HepG2 (cell line): ENCODE results near the gene RASL10A.

Source experiments
- ARHGAP35 ChIP-seq: sonication (generic); formaldehyde crosslinking; IDR thresholded peaks from 2 replicates; pipeline ENCODE4 v1.9.0; 2022; ENCODE audit warnings: mild to moderate bottlenecking, inconsistent platforms, moderate library complexity, missing genetic modification reagents, borderline replicate concordance
- ATF3 ChIP-seq: sonication (generic); formaldehyde crosslinking; IDR thresholded peaks from 2 replicates; pipeline ENCODE4 v1.4.0; 2020; ENCODE audit warnings: missing genetic modification reagents
- CHD2 ChIP-seq: IDR thresholded peaks from 2 replicates; pipeline ENCODE4 v1.6.1; 2011; ENCODE audit warnings: low read depth, low read length, improper control_type of control experiment
- CTCF ChIP-seq: sonication (generic); formaldehyde crosslinking; IDR thresholded peaks from 2 replicates; pipeline ENCODE4 v1.5.0; 2020; ENCODE audit warnings: mild to moderate bottlenecking, missing genetic modification reagents, moderate library complexity
- ETV6 ChIP-seq: sonication (generic); formaldehyde crosslinking; conservative IDR thresholded peaks from 2 replicates; pipeline ENCODE4 v1.4.0; 2020; ENCODE audit warnings: missing genetic modification reagents
- FOSL2 ChIP-seq: sonication (generic); formaldehyde crosslinking; IDR thresholded peaks from 2 replicates; pipeline ENCODE4 v1.4.0; 2020; ENCODE audit warnings: missing genetic modification reagents
- JUNB ChIP-seq: sonication (generic); formaldehyde crosslinking; IDR thresholded peaks from 2 replicates; pipeline ENCODE4 v1.8.0; 2022; ENCODE audit warnings: missing genetic modification reagents, mild to moderate bottlenecking, borderline replicate concordance
- PATZ1 ChIP-seq: sonication (generic); formaldehyde crosslinking; IDR thresholded peaks from 2 replicates; pipeline ENCODE4 v1.4.0; 2020; ENCODE audit warnings: missing genetic modification reagents
- RFX3 ChIP-seq: IDR thresholded peaks from 2 replicates; pipeline ENCODE4 v1.6.1; 2016; ENCODE audit warnings: missing biosample characterization, missing genetic modification reagents
- USF2 ChIP-seq, 2 experiments: sonication (generic) in 1 of 2; formaldehyde crosslinking in 1 of 2; IDR thresholded peaks; 2 replicates each; pipeline versions ENCODE4 v1.5.1 to v1.6.1; 2011 to 2020; ENCODE audit warnings: borderline replicate concordance in 1 of 2, low read depth in 1 of 2, low read length in 1 of 2, mild to moderate bottlenecking in 1 of 2, missing genetic modification reagents in 1 of 2, moderate library complexity in 1 of 2
- ZBED4 ChIP-seq: sonication (generic); formaldehyde crosslinking; IDR thresholded peaks from 2 replicates; pipeline ENCODE4 v1.4.0; 2020; ENCODE audit warnings: missing genetic modification reagents, borderline replicate concordance
- ZFAT ChIP-seq: sonication (generic); formaldehyde crosslinking; conservative IDR thresholded peaks from 2 replicates; pipeline ENCODE4 v1.8.1; 2023; ENCODE audit warnings: missing genetic modification reagents, inconsistent platforms
- ZNF136 ChIP-seq: sonication (generic); formaldehyde crosslinking; IDR thresholded peaks from 2 replicates; pipeline ENCODE4 v1.8.1; 2022; ENCODE audit warnings: low read depth, mild to moderate bottlenecking, moderate library complexity, missing genetic modification reagents

- TF ChIP-seq ZFAT, result no peak
- no peak for TF ChIP-seq USF2 (IDR thresholded peaks at IDR 0.05; ENCODE audit: low read depth, low read length)
- TF ChIP-seq USF2 (CRISPR knock-in tag; IDR thresholded peaks at IDR 0.05; ENCODE audit: borderline replicate concordance), result no peak
- no peak for TF ChIP-seq ZNF136 (CRISPR knock-in tag)
- TF ChIP-seq JUNB (CRISPR knock-in tag), result no peak
- TF ChIP-seq RFX3 (CRISPR knock-in tag), result no peak
- no peak for TF ChIP-seq ARHGAP35
- TF ChIP-seq FOSL2 (CRISPR knock-in tag), result no peak
- TF ChIP-seq ETV6 (CRISPR knock-in tag), result no peak
- TF ChIP-seq CTCF (CRISPR knock-in tag), result no peak
- TF ChIP-seq PATZ1 (CRISPR knock-in tag), result no peak
- no peak for TF ChIP-seq ATF3 (CRISPR knock-in tag)
- no peak for TF ChIP-seq ZBED4 (CRISPR knock-in tag)
- TF ChIP-seq CHD2, result no peak
These were observed 22.9 kb upstream of the RASL10A start for GRCh38 chr22:29338398-29338797.
